ENCODE measurements around the gene LGI4. TPM values are rescaled to one million over a fixed set of nuclear protein-coding genes. Genes with fewer than 3 reads are reported as not detected.
A peak's percentile ranks its signal among the peaks of the same experiment; 100 is the strongest.
"Not testable (repeated sequence)": the region's sequence is repeated elsewhere in the genome, so short reads cannot be mapped to it uniquely, and the experiment has no call there.

Gene LGI4
- total RNA-seq, 1 donor from 2014 or later = 8.9 TPM

- no peak for DNase-seq (ENCODE audit: low spot score)
Measured at GRCh38 chr19:35141837-35142605, 7.2 kb upstream of the LGI4 start.

GRCh38 chr19:35140962-35141836 lies 6.3 kb upstream of the LGI4 start:
- peak; percentile 92 for DNase-seq (ENCODE audit: low spot score)

- DNase-seq (ENCODE audit: low spot score) = no peak
Measured at GRCh38 chr19:35140207-35140961, 5.5 kb upstream of the LGI4 start.

GRCh38 chr19:35138305-35138892 lies 3.5 kb upstream of the LGI4 start, which contains the start of gene FXYD1:
Gene FXYD1, plus strand, starts transcription at chr19:35138824. Its CDS starts 1,256 bp downstream, at chr19:35140080.
- no peak for DNase-seq (ENCODE audit: low spot score)

GRCh38 chr19:35136977-35137702 lies 2.3 kb upstream of the LGI4 start:
- DNase-seq (ENCODE audit: low spot score) = no peak

GRCh38 chr19:35136231-35136630 lies 1.4 kb upstream of the LGI4 start:
- no peak for DNase-seq (ENCODE audit: low spot score)

- DNase-seq (ENCODE audit: low spot score) = peak; percentile 72
Measured at GRCh38 chr19:35135389-35135909, 590 bp upstream of the LGI4 start.

- DNase-seq (ENCODE audit: low spot score) = no peak
Measured at GRCh38 chr19:35133826-35134225, 1.0 kb downstream of the LGI4 start.

- DNase-seq (ENCODE audit: low spot score) = no peak
Measured at GRCh38 chr19:35132254-35132653, 2.6 kb downstream of the LGI4 start.

GRCh38 chr19:35130761-35131720 lies 3.8 kb downstream of the LGI4 start:
- no peak for DNase-seq (ENCODE audit: low spot score)

GRCh38 chr19:35129724-35130274 lies 5.1 kb downstream of the LGI4 start:
- DNase-seq (ENCODE audit: low spot score) = not testable (repeated sequence)

- DNase-seq (ENCODE audit: low spot score) = no peak
Measured at GRCh38 chr19:35128398-35129057, 6.3 kb downstream of the LGI4 start.

GRCh38 chr19:35127871-35128270 lies 7.0 kb downstream of the LGI4 start:
- no peak for DNase-seq (ENCODE audit: low spot score)

- DNase-seq (ENCODE audit: low spot score) = no peak
Measured at GRCh38 chr19:35126624-35126959, 8.3 kb downstream of the LGI4 start.

GRCh38 chr19:35125749-35126623 lies 8.9 kb downstream of the LGI4 start:
- DNase-seq (ENCODE audit: low spot score) = no peak

GRCh38 chr19:35125270-35125717 lies 9.6 kb downstream of the LGI4 start:
- no peak for DNase-seq (ENCODE audit: low spot score)

Data from mucosa of gallbladder (tissue), 1 donor.